ENCODE measurements around the gene WFDC6.

The WFDC6 gene

DNA sequence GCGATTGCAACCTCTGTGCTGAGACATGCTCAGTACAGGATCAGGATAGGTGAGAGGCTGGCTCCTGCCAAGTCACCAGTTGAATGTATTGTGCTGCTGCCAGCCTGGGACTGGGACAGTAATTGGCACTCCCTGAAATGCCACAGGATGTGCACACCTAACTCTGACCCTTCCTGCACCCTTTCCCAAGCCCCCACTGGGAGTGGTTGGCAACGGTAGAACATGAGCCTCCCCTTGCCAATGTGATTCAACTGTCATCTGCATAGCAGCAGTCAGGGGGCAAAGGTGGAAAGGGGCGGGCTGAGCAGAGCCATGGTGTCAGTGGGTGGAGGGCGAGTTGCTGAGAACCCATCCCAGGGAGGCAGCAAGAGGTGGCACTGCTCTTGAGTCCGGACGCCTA, 39.3 kb downstream of the WFDC6 start:
- Histone ChIP-seq H3K9me3 (ENCODE audit: control insufficient read depth, insufficient read depth, low read length) (no peaks in the 10 kb centered on the region), H4K20me1 (ENCODE audit: control insufficient read depth, insufficient read depth, low read depth, low read length) (no peaks in the 10 kb centered on the region), H3K36me3 (ENCODE audit: control insufficient read depth, low read length) (no peaks in the 10 kb centered on the region), H3K79me2 (ENCODE audit: control insufficient read depth, low read length) (no peaks in the 10 kb centered on the region), H3K4me2 (ENCODE audit: low read length) (no peak overlapping the region), H3K4me3 (ENCODE audit: low read length) (no peak overlapping the region), H3K9me2 (replicated peaks; ENCODE audit: control insufficient read depth, low read length) (no peaks in the 10 kb centered on the region), H3K27me3 (ENCODE audit: control insufficient read depth, low read length) (peaks cover 19% of the 10 kb centered on the region; the same call in 1 of the 2 replicates), H3F3A (ENCODE audit: control insufficient read depth, insufficient read depth) (no peaks in the 10 kb centered on the region), H3K4me1 (ENCODE audit: control insufficient read depth, low read length) (no peaks in the 10 kb centered on the region), H3K27ac (ENCODE audit: low read depth, low read length) (no peak overlapping the region)
- TF ChIP-seq CTCF (IDR thresholded peaks at IDR 0.05; ENCODE audit: low read depth, low read length, poor library complexity, severe bottlenecking) (no peak), EZH2phosphoT487 (IDR thresholded peaks at IDR 0.05; ENCODE audit: borderline replicate concordance, low read length) (no peak)

- H3K27ac ChIP-seq (ENCODE audit: low read depth, low read length), result no peak overlapping the region
- H3K4me2 ChIP-seq (ENCODE audit: low read length), result no peak overlapping the region
- no peaks in the 10 kb centered on the region for H3K9me2 ChIP-seq (replicated peaks; ENCODE audit: control insufficient read depth, low read length)
- H3K27me3 ChIP-seq (ENCODE audit: control insufficient read depth, low read length), result peaks cover 18% of the 10 kb centered on the region; the same call in 1 of the 2 replicates
- no peaks in the 10 kb centered on the region for H3K36me3 ChIP-seq (ENCODE audit: control insufficient read depth, low read length)
- H3K9me3 ChIP-seq (ENCODE audit: control insufficient read depth, insufficient read depth, low read length), result no peaks in the 10 kb centered on the region
- H3K4me1 ChIP-seq (ENCODE audit: control insufficient read depth, low read length), result no peaks in the 10 kb centered on the region
- no peaks in the 10 kb centered on the region for H4K20me1 ChIP-seq (ENCODE audit: control insufficient read depth, insufficient read depth, low read depth, low read length)
- H3F3A ChIP-seq (ENCODE audit: control insufficient read depth, insufficient read depth), result no peaks in the 10 kb centered on the region
- no peak for TF ChIP-seq EZH2phosphoT487 (IDR thresholded peaks at IDR 0.05; ENCODE audit: borderline replicate concordance, low read length)
- TF ChIP-seq CTCF (IDR thresholded peaks at IDR 0.05; ENCODE audit: low read depth, low read length, poor library complexity, severe bottlenecking), result no peak
- H3K79me2 ChIP-seq (ENCODE audit: control insufficient read depth, low read length), result no peaks in the 10 kb centered on the region
- no peak overlapping the region for H3K4me3 ChIP-seq (ENCODE audit: low read length)
Measured at GRCh38 chr20:45497971-45498494, 41.2 kb downstream of the WFDC6 start.

DNA sequence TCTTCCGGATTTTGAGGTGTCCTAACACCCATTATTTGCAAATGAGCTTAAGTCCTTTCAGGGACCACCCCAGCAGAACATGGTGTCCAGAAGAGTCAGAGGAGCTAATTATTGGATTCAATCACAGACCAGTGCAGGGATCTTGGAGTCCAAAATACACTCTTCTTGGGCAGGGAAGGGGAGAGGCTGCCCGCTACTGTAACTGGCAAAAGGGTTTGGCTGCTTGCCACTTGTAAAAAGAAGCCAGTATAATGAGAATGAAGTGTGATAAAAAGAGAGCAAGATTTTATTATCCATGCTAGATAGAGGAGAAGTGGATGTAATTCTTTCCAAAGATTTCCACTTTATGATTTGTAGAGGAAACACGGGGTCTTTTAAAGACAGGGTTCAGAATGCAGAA, 43.1 kb downstream of the WFDC6 start:
- no peaks in the 10 kb centered on the region for H3F3A ChIP-seq (ENCODE audit: control insufficient read depth, insufficient read depth)
- H3K4me2 ChIP-seq (ENCODE audit: low read length), result no peak overlapping the region
- H3K9me2 ChIP-seq (replicated peaks; ENCODE audit: control insufficient read depth, low read length), result no peaks in the 10 kb centered on the region
- H3K9me3 ChIP-seq (ENCODE audit: control insufficient read depth, insufficient read depth, low read length), result no peaks in the 10 kb centered on the region
- no peak for TF ChIP-seq CTCF (IDR thresholded peaks at IDR 0.05; ENCODE audit: low read depth, low read length, poor library complexity, severe bottlenecking)
- no peak for TF ChIP-seq EZH2phosphoT487 (IDR thresholded peaks at IDR 0.05; ENCODE audit: borderline replicate concordance, low read length)
- no peak overlapping the region for H3K27ac ChIP-seq (ENCODE audit: low read depth, low read length)
- H3K4me3 ChIP-seq (ENCODE audit: low read length), result no peak overlapping the region
- H3K27me3 ChIP-seq (ENCODE audit: control insufficient read depth, low read length), result peaks cover 18% of the 10 kb centered on the region; the same call in 1 of the 2 replicates
- H3K4me1 ChIP-seq (ENCODE audit: control insufficient read depth, low read length), result no peaks in the 10 kb centered on the region
- no peaks in the 10 kb centered on the region for H4K20me1 ChIP-seq (ENCODE audit: control insufficient read depth, insufficient read depth, low read depth, low read length)
- no peaks in the 10 kb centered on the region for H3K79me2 ChIP-seq (ENCODE audit: control insufficient read depth, low read length)
- no peaks in the 10 kb centered on the region for H3K36me3 ChIP-seq (ENCODE audit: control insufficient read depth, low read length)

Data from DOHH2 (cell line).